NCI-H187 (cell line): ENCODE data around the gene PEX5L.
"Not testable (repeated sequence)": the region's sequence is repeated elsewhere in the genome, so short reads cannot be mapped to it uniquely, and the experiment has no call there.

Source experiments
- DNase-seq, 2 experiments: peaks; one replicate each; lab custom pipeline; 2025; lab: John Stamatoyannopoulos, UW

The PEX5L gene

DNA sequence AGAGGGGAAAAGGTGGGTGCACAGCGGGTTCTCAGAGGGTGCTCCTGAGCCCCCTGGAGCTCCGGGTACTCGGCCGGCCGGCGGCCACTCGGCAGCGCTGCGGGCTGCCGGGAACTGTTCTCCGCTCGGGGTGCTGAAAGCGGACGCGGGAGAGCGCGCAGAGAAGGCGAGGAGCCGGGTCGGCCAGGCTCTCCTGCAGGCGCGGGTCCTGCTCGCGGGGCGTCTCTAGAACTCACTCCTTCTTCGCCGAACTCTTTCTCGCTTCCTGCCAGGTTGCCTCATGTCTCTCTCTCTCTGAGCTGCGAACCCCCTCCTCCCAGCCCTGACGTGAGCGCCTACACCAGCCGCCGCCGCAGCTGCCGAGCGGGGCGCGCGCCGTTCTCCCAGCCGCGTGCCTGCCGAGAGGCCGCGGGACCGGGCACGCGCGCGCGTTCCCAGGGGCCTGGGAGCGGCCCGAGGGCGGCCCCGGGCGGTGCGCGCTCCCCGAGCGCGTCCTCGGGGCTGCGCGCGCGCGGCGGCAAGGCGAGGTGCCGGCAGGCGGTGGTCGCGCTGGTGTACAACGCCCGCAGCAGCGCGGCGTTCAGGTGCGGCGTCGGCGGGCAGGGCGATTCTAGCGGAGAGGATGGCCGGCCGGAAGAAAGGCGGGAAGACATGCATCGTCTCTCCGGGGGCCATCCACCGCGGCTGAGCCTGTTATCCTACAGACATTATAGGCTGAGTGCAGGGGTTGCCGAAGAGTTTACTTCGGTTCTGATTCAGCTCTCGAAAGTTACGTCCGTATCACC is at the start of gene PEX5L:
Gene PEX5L, minus strand, starts transcription at position 267 of the 785 bp plus-strand sequence. CDS start 338 bp downstream, outside the sequence.
- DNase-seq: peak; percentile 81 to 88

- peak in 1 of 2 experiments; percentile 36 for DNase-seq
Observed at GRCh38 chr3:180085122-180085710, 48.5 kb upstream of the PEX5L start.

DNA sequence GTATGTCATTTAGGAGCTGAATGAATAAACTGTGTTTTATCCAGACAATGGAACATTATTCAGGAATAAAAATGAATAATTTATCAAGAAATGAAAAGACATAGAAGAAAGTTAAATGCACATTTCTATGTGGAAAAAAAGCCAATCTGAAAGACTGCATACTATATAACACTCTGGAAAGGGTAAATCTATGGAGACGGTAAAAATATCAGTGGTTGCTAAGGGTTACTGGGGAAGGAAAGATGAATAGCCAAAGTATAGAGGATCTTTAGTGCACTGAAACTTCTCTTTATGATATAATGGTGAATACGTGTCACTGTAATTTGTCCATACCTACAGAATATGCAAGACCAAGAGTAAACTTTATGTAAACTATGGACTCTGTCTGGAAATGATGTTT is 46.0 kb upstream of the PEX5L start:
- DNase-seq: no peak

DNA sequence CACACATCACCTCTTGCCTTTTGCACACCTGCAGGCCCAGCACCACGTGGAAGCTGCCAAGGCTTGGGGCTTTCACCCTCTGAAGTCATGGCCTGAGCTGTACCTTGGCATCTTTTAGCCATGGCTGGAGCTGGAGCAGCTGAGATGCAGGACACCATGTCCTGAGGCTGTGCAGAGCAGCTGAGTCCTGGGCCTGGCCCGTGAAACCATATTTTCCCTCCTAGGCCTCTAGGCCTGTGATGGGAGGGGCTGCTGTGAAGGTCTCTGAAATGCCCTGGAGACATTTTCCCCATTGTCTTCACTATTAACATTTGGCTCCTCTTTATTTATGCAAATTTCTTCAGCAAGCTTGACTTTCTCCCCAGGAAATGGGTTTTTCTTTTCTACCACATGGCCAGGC is 41.9 kb upstream of the PEX5L start:
- DNase-seq: no peak

GRCh38 chr3:180073561-180073960 is 36.8 kb upstream of the PEX5L start:
- no peak for DNase-seq

GRCh38 chr3:180072786-180073185 is 36.0 kb upstream of the PEX5L start:
- no peak for DNase-seq

DNA sequence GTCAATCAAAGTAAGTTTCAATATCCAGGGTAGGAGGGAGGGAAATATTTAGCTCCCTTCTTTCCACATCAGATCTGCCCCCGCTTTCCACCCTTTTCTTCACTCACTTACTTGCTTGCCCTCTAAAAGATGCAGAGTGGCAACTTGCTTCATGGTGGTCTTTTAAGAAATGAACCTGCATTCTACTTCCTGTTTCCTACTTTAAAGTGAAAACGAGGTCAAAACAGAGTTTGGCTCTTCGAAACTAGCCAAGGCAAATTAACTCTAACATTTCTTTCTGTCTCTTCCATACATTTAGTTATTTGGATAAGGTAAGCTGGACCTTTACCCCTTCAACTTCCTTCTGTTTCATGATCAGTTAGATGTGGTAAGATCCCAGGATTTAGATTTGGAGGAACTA is 34.2 kb upstream of the PEX5L start:
- no peak for DNase-seq

DNA sequence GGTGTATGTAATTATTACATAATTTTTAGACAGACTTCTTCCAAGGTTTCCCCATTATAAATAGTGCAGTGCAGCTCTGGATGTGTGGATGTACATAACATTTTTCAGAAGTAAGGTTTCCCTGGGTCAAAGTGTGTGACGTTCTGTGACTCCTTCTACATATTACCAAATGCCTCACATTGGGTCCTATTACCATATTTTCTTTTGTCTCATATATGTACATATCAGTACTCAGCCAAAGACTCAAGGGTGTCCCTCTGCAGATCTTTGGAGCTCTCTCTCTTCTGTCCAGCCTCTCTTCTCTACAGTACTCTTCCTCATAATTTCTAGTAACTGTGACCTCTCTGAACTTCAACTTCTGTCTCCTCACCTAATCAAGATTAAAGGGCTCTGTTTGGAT is 31.3 kb upstream of the PEX5L start:
- DNase-seq: no peak

- no peak for DNase-seq
Observed at GRCh38 chr3:180066598-180066997, 29.9 kb upstream of the PEX5L start.

DNA sequence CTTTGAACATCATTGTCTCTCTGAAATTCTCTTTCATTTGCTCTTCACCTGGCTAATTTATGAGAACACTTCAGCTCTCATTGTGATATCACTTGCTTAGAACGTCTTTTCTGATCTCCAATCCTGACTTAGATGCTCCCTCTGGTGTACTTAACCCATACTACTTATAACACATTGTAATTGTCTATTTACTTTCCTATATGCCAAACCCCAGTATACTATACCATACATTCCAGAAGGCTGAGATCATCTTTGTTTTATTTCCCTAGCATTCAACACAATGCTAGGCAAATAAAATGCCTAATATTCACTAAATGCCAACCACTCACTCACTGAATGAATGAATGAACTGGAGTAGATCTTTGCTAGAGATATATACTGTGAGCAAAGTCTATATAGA is 27.0 kb upstream of the PEX5L start:
- no peak for DNase-seq

DNA sequence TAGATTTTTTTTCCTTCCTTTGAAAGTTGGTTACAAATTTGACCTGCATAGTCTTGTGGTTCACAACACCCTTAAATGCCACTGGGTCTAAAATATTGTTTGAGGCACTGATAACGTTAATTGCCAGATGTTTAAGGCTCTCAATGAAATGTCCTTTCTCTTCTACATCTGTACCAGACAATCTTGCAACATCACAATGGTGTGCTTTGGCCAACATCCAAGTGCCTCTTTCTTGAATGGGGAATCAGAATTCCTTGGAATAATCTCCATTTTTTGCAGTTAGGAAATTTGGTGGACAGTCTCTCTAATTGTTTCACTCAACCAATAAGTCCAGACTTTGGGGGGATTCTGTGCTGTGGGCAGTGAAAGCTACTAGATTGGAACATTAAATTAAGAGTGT is 26.0 kb upstream of the PEX5L start:
- DNase-seq: no peak

- no peak for DNase-seq
Observed at GRCh38 chr3:180059356-180059755, 22.6 kb upstream of the PEX5L start.

- no peak for DNase-seq
Observed at GRCh38 chr3:180058238-180058637, 21.5 kb upstream of the PEX5L start.

DNA sequence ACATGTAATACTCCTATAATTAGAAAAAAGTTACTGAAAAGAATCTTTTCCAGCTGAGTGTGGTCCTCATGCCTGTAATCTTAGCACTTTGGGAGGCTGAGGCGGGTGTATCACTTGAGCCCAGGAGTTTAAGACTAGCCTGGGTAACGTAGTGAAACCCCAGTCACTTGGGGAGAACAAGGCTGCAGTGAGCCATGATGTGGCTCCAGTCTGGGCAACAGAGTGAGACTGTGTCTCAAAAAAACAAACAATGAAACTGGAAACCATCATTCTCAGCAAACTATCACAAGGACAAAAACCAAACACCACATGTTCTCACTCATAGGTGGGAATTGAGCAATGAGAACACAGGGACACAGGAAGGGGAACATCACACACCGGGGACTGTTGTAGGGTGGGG is 18.9 kb upstream of the PEX5L start:
- not testable (repeated sequence) for DNase-seq

- DNase-seq: no peak
Observed at GRCh38 chr3:180049391-180049790, 12.7 kb upstream of the PEX5L start.

DNA sequence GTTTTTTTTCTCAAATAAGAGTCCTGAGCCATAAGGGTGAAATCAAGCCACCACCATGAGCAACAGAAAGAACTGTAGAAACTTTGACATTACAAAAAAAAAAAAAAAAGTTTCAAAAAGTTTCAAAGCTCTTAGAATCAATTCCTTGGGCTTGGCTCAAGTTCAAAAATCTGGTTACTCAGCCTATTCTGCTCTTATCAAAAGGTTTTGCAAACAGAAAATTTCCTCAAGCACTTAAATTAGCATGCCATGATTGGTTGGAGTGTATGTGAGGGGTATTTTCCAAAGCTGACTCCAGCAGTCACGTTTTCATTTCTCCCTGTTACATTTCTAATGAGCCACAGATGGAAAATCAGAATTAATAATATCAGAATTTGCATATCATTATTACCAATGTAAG is 12.1 kb upstream of the PEX5L start:
- no peak for DNase-seq

- DNase-seq: no peak
Observed at GRCh38 chr3:180048103-180048502, 11.4 kb upstream of the PEX5L start.

DNA sequence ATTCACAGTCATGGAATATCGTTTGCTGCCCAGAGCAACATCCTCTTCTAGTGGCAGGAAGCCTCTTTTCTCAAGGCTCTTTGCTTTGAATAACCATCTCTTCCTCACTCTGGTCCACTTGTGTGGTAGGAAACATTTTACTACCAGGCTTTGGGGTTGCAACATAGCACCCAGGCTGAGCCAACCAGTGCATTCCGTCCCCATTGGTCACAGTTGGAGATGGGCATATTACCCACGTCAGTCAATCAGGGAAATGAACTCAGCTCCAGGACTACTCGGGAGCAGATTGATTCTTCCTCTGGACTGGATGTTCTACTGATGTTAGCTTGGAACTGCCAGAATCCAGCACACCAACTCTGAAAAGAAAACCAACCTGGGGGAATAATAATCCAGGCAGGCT is 4.2 kb upstream of the PEX5L start:
- DNase-seq: no peak

- peak in 1 of 2 experiments; percentile 67 for DNase-seq
Observed at GRCh38 chr3:180036092-180036670, 556 bp downstream of the PEX5L start.

GRCh38 chr3:180026997-180027396 is 9.7 kb downstream of the PEX5L start:
- no peak for DNase-seq

DNA sequence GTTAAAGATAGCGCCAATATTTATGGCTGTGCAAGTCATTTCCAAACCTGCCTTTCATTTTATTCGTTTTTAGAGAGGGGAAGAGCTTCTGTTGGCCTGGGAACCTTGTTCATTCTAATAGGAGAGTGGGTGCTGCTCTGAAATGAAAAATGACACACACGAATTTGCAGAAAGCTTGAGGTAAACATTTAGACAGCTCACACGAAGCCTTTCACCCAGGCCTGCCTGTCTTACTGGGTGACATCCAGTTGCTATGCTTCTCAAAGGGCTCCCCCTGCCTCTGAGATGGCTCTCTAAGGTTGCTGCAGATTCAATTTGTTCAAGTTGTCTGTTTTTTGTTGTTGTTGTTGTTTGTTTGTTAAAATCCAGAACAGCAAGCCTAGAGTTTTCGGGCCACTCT is 18.2 kb downstream of the PEX5L start:
- no peak for DNase-seq

- DNase-seq: no peak
Observed at GRCh38 chr3:180017846-180018245, 18.9 kb downstream of the PEX5L start.

DNA sequence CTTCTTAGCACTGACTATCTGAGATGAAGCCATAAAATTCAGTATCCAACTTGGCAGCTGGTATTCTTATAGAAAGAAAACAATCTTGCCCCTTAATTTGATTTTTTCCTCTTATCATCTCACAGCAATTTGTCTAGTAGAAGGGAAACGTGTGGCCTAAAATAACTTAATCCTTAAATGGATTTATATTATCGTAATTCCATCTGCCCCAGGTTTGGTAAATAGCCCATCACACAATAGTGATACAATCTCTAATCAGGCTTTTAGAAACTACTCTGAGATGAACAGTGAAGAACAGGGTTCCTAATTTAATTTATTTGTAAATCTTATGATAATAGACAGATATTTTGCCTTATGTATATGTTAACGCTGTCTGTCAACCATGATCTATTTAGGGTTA is 24.8 kb downstream of the PEX5L start:
- no peak for DNase-seq
